GM13976 (cell line): ENCODE data around the gene INTS6.

Source experiments
- DNase-seq: peaks from one replicate; pipeline ENCODE4 v3.0.0; 2012; ENCODE audit warnings: low spot score
- in situ Hi-C: fragments of 300-500 bp; cut with MboI; formaldehyde crosslinking; loops from one replicate; pipeline ENCODE4 v1.12.0; 2022; ENCODE audit warnings: low sequenced_read_pairs, mixed read lengths, inconsistent platforms; ENCODE audit not compliant: unreplicated experiment
- TF ChIP-seq, protein P1 (sequence below): IDR thresholded peaks from 2 replicates; pipeline ENCODE4 v1.5.1; 2012; ENCODE audit warnings: borderline replicate concordance, mild to moderate bottlenecking; ENCODE audit not compliant: insufficient read depth; ENCODE audit errors: extremely low read depth, missing control alignments, control extremely low read depth

The INTS6 gene

DNA sequence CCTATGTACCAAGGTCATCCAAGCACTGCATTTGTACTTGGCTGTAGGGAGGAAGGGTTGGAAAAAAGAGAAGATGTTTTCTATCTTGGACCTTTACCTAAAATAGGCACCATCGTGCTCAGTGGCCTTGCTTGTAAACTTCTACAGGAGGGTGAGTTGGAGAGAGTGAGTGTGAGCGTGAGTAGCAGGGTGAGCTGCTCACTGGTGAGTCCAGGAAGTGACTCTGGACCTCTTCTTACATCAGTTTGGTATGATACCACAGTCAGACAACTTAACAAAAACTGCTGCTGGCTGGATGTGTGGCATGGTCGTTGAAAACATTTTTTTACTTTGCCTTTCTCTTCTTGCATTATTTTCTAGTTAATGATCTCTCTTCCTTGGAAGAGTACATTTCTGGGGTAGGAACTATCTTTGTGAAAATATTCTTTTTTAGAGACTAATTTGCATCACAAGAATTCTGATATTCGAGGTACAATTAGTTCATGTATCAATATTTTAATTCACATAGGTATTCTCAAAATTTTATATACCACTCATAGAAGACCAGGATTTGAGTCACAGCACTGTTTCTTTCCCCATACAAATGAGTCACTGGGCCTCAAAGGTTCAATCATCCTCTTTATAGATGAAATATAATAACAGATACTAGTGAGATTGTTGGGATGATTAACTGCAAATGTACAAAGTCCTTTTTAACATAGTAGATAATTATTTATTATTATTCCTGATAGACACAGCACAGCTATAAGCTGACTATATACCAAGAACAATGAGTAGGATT is 112.7 kb downstream of the INTS6 start:
- in situ Hi-C loops, result no loop called here
- no peak for DNase-seq

DNA sequence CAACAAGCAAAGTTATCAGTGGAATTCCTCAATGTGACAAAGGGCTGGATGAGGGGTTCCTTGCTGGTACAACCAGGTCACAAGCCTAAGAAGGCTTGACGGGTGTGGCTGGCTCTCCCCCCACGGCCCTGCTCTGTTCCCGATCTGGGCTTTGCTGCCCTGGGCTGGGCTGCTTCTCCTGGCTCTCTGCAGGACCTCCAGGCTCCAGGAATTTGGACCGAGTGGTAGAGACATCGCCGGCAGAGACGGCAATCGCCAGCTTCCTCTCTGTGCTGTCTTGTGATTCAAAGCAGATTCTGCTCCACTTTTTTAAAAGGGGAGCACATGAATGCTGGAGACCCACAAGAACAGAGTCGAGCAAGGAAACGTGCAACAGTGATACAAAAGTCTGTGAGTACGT is 113.5 kb downstream of the INTS6 start, which contains the start of gene SERPINE3:
SERPINE3 (plus strand) TSS at position 338 of the 400 bp plus-strand sequence. CDS start 1,401 bp downstream, outside the sequence.
- no peak for DNase-seq
- in situ Hi-C loops, result no loop called here
- TF ChIP-seq, protein P1, sequence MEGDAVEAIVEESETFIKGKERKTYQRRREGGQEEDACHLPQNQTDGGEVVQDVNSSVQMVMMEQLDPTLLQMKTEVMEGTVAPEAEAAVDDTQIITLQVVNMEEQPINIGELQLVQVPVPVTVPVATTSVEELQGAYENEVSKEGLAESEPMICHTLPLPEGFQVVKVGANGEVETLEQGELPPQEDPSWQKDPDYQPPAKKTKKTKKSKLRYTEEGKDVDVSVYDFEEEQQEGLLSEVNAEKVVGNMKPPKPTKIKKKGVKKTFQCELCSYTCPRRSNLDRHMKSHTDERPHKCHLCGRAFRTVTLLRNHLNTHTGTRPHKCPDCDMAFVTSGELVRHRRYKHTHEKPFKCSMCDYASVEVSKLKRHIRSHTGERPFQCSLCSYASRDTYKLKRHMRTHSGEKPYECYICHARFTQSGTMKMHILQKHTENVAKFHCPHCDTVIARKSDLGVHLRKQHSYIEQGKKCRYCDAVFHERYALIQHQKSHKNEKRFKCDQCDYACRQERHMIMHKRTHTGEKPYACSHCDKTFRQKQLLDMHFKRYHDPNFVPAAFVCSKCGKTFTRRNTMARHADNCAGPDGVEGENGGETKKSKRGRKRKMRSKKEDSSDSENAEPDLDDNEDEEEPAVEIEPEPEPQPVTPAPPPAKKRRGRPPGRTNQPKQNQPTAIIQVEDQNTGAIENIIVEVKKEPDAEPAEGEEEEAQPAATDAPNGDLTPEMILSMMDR, result no peak

More for the DNA sequence above, 112.7 kb downstream of the INTS6 start:
- TF ChIP-seq, protein P1, result no peak

DNA sequence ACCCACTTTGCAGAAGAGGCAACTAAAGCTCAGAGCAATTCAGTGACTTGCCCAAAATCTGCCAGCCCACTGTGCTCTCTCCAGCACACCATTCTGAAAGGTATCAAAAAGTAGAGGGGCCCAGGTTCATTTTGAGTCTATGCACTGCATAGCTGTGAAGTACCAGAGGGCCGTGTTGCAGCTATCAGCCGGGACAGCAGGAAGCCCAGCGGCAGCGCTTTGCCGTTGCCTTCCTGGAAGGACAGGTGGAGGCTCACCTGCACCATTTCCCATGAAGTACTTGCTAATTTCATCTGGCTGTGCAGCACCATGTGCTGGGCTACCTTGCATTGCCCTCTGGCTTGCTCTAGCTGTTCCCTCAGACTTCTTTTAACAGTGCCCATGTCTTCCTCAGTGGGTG is 116.1 kb downstream of the INTS6 start:
- no peak for DNase-seq
- in situ Hi-C loops, result no loop called here
- TF ChIP-seq, protein P1, result no peak

DNA sequence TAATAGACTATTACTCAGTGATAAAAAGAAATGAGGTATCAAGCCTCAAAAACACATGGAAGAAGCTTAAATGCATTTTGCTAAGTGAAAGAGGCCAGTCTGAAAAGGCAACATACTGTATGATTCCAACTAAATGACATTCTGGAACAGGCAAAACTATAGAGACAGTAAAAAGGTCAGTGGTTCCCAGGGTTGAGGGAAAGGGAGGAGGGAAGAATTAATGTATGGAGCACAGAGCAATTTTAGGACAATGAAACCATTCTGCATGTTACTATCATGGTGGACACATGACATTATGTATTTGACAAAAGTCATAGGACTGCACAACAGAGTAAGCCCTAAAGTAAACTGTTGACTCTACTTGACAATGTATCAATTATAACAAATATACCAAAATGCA is 119.0 kb downstream of the INTS6 start:
- in situ Hi-C loops, result no loop called here
- DNase-seq, result no peak
- TF ChIP-seq, protein P1, result no peak

DNA sequence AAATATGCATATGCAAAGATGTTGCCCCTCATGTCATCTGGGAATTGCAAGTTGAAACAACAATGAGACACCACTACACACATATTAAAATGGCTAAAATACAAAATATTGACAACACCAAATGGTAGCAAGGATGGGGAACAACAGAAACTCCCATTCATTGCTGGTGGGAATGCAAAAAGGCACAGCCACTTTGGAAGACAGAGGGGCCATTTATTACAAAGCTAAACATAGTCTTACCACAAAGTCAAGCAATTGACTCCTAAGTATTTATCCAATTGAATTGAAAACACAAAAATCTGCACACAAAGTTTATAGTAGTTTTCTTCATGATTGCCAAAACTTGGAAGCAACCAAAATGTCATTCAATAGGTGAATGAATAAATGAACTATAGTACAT is 119.4 kb downstream of the INTS6 start:
- TF ChIP-seq, protein P1, result no peak
- no peak for DNase-seq
- in situ Hi-C loops, result no loop called here

DNA sequence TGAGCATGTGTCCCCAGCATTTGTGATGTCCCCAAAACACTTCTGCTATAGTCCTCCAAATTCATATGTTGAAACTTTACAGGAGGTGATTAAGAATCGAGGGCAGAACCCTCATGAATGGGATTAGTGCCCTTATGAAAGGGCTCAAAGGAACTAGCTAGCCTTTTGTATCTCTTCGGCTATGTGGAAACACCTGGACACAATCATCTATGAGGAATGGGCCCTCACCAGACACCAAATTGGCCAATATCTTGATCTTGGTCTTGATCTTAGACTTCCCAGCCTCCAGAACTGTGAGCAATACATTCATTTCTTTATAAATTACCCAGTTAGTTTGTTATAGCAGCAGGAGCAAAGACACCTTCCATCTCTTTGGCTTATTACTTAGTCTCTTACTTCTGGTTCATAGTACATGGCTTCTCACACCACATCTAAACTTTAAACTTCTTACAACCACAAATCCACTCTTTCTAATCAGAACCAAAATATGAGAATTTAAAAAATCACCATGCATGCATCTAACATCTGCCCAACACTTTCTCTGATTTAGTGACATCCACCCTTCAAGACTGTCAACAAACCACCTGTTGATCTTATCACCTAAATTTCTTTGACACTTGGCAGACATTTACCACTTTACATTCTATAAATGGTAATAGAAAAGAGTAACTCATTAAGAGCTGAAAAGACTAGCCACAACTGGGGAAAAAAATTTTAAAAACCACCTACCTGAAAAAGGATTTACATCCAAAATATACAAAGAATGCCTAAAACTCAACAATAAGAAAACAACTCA is 120.1 kb downstream of the INTS6 start:
- TF ChIP-seq, protein P1, result no peak
- in situ Hi-C loops, result no loop called here
- DNase-seq, result no peak
